Lower leg skin (tissue), 3 donors: ENCODE data around the gene UPK1B.

Source experiments
- POLR2A ChIP-seq, 2 donors: fragments of 450-650 bp; IDR thresholded peaks; one replicate each; pipeline ENCODE4 v1.6.1; 2016 to 2017; ENCODE audit warnings: antibody characterized with exemption in 2 of 2, mild to moderate bottlenecking in 1 of 2, moderate library complexity in 1 of 2
- TF ChIP-seq, protein P1 (sequence below), 3 donors: fragments of 450-650 bp; IDR thresholded peaks; one replicate each; pipeline ENCODE4 v1.5.1; 2016; ENCODE audit warnings: antibody characterized with exemption in 3 of 3, mild to moderate bottlenecking in 3 of 3, moderate library complexity in 2 of 3

DNA sequence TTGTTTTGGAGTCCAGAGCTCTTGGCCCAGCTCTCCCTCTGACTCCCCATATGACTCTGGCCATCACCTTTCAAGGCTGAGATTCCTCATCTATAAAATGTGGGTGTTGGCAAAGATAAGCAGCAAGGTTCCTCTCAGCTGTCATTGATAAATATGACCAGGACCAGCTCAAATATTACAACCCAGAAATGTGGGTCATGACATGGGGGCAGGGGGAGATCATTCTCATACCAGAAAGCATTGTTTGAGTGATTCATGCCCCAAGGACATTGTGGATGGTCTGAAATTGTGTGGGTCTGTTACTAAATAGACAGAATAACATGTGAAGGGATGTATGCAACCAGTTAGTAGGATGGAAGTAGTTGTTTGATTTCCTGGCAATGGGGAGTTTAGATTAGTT is 13.9 kb downstream of the UPK1B start:
- TF ChIP-seq, protein P1, sequence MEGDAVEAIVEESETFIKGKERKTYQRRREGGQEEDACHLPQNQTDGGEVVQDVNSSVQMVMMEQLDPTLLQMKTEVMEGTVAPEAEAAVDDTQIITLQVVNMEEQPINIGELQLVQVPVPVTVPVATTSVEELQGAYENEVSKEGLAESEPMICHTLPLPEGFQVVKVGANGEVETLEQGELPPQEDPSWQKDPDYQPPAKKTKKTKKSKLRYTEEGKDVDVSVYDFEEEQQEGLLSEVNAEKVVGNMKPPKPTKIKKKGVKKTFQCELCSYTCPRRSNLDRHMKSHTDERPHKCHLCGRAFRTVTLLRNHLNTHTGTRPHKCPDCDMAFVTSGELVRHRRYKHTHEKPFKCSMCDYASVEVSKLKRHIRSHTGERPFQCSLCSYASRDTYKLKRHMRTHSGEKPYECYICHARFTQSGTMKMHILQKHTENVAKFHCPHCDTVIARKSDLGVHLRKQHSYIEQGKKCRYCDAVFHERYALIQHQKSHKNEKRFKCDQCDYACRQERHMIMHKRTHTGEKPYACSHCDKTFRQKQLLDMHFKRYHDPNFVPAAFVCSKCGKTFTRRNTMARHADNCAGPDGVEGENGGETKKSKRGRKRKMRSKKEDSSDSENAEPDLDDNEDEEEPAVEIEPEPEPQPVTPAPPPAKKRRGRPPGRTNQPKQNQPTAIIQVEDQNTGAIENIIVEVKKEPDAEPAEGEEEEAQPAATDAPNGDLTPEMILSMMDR (IDR thresholded peaks at IDR 0.05), result no peak
- TF ChIP-seq POLR2A (IDR thresholded peaks at IDR 0.05), result no peak
